GM13977 (cell line): Measurements from ENCODE around the gene TADA2B.

Experiments
- DNase-seq: peaks from one replicate; pipeline ENCODE4 v3.0.0; 2012; ENCODE audit warnings: low spot score
- in situ Hi-C: fragments of 300-500 bp; cut with MboI; formaldehyde crosslinking; loops from one replicate; pipeline ENCODE4 v1.12.0; 2022; ENCODE audit warnings: low sequenced_read_pairs, low pct_unique_long_range_greater_than_20kb, mixed read lengths, inconsistent platforms; ENCODE audit not compliant: unreplicated experiment
- TF ChIP-seq, protein P1 (sequence below): IDR thresholded peaks from 2 replicates; pipeline ENCODE4 v1.5.1; 2012; ENCODE audit warnings: mild to moderate bottlenecking, control low read depth; ENCODE audit not compliant: insufficient read depth; ENCODE audit errors: extremely low read depth, missing control alignments

Gene TADA2B

DNA sequence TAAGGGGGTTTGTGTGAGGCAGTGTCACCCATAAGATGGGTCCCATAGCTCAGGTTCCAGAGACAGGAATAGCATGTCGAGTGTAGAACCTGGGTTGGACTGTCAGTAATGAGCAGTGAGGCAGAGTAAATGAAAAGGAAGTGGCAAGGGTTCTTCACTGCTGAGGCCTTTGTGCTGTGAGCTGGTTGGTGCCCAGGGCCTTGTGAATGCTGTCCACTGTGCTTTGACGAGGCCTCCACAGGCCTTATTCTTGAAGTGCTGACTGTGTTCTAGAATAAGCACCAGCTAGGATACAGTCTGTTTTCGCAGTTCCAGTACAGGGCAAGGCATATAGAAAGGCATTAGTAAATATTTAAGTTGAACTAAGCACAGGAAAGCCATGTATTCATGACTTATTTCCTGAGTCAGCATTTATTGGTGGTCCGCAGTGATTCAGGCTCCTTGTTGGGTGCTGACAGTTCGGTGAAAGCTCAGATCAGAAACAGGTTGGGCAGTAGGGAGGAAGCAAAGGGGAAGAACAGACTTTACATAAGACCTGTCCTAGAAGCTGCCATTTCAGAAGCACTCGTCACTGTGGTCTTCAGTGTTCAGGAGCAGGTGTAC lies 25.6 kb upstream of the TADA2B start:
- TF ChIP-seq, protein P1, sequence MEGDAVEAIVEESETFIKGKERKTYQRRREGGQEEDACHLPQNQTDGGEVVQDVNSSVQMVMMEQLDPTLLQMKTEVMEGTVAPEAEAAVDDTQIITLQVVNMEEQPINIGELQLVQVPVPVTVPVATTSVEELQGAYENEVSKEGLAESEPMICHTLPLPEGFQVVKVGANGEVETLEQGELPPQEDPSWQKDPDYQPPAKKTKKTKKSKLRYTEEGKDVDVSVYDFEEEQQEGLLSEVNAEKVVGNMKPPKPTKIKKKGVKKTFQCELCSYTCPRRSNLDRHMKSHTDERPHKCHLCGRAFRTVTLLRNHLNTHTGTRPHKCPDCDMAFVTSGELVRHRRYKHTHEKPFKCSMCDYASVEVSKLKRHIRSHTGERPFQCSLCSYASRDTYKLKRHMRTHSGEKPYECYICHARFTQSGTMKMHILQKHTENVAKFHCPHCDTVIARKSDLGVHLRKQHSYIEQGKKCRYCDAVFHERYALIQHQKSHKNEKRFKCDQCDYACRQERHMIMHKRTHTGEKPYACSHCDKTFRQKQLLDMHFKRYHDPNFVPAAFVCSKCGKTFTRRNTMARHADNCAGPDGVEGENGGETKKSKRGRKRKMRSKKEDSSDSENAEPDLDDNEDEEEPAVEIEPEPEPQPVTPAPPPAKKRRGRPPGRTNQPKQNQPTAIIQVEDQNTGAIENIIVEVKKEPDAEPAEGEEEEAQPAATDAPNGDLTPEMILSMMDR, result no peak
- DNase-seq, result no peak
- in situ Hi-C loops, result no loop called here

DNA sequence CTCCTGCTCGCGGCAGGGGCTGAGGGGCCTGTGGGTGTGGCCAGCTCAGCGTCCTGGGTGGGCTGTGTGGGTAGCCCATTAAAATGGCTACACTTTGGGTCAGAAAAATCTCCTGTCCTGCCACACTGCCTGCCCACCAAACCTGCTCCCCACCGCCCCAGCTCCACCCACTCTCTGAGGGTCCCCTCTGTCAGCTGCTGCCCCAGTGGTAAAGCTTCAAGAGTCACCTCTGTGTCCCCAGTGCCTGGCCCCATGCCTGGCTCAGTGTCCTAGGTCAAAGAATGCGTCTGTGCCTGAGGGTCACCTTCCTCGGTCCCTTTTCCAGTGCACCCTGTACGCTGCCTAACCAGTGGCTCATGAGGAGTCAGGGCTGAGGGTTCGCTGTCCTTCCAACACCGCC lies 24.9 kb upstream of the TADA2B start:
- in situ Hi-C loops, result no loop called here
- no peak for DNase-seq
- TF ChIP-seq, protein P1, result no peak

DNA sequence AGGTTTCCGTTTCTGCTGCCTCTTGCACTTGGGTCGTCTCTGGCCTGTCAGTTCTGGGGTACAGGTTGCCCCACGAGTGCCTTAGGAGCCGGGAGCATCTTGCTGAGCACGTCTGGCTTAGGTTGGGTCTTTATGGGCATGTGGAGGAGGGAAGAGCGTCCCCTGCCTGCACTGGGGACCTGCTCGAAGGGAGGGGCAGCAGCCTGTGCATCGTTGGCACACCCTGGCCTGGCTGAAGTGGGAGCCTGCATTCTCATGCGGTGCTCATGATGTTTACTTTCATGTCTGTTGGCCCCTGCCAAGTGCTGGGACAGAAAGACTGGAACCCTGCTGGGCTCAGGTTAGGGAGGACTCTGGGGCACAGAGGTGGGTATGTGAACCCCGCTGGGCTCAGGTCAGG lies 23.8 kb upstream of the TADA2B start:
- TF ChIP-seq, protein P1, result no peak
- in situ Hi-C loops, result no loop called here
- DNase-seq, result no peak

GRCh38 chr4:7020290-7020689 lies 22.9 kb upstream of the TADA2B start:
- in situ Hi-C loops, result no loop called here
- no peak for DNase-seq
- TF ChIP-seq, protein P1, result no peak

- no peak for DNase-seq
- TF ChIP-seq, protein P1, result no peak
- in situ Hi-C loops, result no loop called here
Measured at GRCh38 chr4:7020856-7021255, 22.3 kb upstream of the TADA2B start.

DNA sequence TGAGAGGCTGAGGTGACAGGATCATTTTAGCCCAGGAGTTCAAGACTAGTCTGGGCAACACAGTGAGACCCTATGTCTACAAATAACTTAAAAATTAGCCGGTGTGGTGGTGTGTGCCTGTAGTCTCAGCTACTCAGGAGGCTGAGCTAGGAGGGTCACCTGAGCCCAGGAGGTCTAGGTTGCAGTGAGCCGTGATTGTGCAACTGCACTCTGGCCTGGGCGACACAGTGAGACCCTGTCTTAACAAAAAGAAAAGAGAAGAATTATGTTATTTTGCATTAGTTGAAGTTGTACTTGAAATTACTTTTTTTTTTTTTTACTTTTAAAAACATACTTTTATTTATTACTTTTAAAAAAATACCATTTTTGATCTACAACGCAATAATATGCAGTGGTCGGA lies 21.8 kb upstream of the TADA2B start:
- TF ChIP-seq, protein P1, result no peak
- DNase-seq, result no peak
- in situ Hi-C loops, result no loop called here
